Frontal cortex (tissue), 4 donors: Measurements from ENCODE around the gene PRTG. TPM values are rescaled to one million over a fixed set of nuclear protein-coding genes. Genes with fewer than 3 reads are reported as not detected.
"Not testable (repeated sequence)": the region's sequence is repeated elsewhere in the genome, so short reads cannot be mapped to it uniquely, and the experiment has no call there.

ENCODE experiments used
- DNase-seq, 2 donors: peaks; one replicate each; pipeline ENCODE4 v3.0.0; 2012; ENCODE audit warnings: low spot score in 2 of 2
- FAIRE-seq: peaks from 2 replicates; lab custom pipeline; 2012; peaks lifted over from hg19 to GRCh38; lab: Jason Lieb, UNC
- total RNA-seq: library from RNA; depleted of rRNA; stranded (reverse); fragments of >200 nt; gene quantifications from one replicate; pipeline ENCODE4 v1.2.3, GENCODE V29; 2014
- donor health status: control.
- donor health status: control.
- donor health status: control.

Gene PRTG
- total RNA-seq, 1 donor from 2014 or later: 2.4 TPM

- FAIRE-seq (no peak), DNase-seq (no peak)
These were observed 90.6 kb downstream of the PRTG start for GRCh38 chr15:55652359-55652758.

- DNase-seq (no peak), FAIRE-seq (no peak)
These were observed 93.9 kb downstream of the PRTG start for GRCh38 chr15:55649058-55649423.

- FAIRE-seq (no peak), DNase-seq (no peak)
These were observed 104.2 kb downstream of the PRTG start for GRCh38 chr15:55638764-55639163.

GRCh38 chr15:55637086-55637485 is 105.9 kb downstream of the PRTG start:
- FAIRE-seq: no peak
- DNase-seq: no peak

GRCh38 chr15:55633731-55634130 is 109.2 kb downstream of the PRTG start:
- DNase-seq (no peak), FAIRE-seq (no peak)

GRCh38 chr15:55632434-55632833 is 110.5 kb downstream of the PRTG start:
- no peak for DNase-seq
- FAIRE-seq: no peak

GRCh38 chr15:55630858-55631257 is 112.1 kb downstream of the PRTG start:
- FAIRE-seq (no peak), DNase-seq (no peak)

GRCh38 chr15:55628369-55628730 is 114.6 kb downstream of the PRTG start:
- FAIRE-seq (no peak), DNase-seq (no peak)

GRCh38 chr15:55627730-55628368 is 115.1 kb downstream of the PRTG start:
- DNase-seq (no peak), FAIRE-seq (no peak)

GRCh38 chr15:55619783-55620182 is 123.2 kb downstream of the PRTG start:
- no peak for FAIRE-seq
- DNase-seq: no peak

GRCh38 chr15:55618387-55618786 is 124.6 kb downstream of the PRTG start:
- FAIRE-seq: no peak
- no peak for DNase-seq

GRCh38 chr15:55615445-55615844 is 127.5 kb downstream of the PRTG start:
- DNase-seq: no peak
- no peak for FAIRE-seq

- DNase-seq (no peak), FAIRE-seq (no peak)
These were observed 129.2 kb downstream of the PRTG start for GRCh38 chr15:55613727-55614126.

- no peak for FAIRE-seq
These were observed 136.7 kb downstream of the PRTG start for GRCh38 chr15:55606214-55606613.

GRCh38 chr15:55601374-55601773 is 141.6 kb downstream of the PRTG start:
- DNase-seq (no peak), FAIRE-seq (no peak)

More at GRCh38 chr15:55606214-55606613, 136.7 kb downstream of the PRTG start:
- no peak for DNase-seq

- DNase-seq: no peak
- FAIRE-seq: no peak
These were observed 143.5 kb downstream of the PRTG start for GRCh38 chr15:55599439-55599838.

GRCh38 chr15:55593019-55593418 is 149.9 kb downstream of the PRTG start:
- not testable (repeated sequence) for DNase-seq, FAIRE-seq

GRCh38 chr15:55590788-55591187 is 152.2 kb downstream of the PRTG start:
- FAIRE-seq: no peak

GRCh38 chr15:55589287-55589686 is 153.7 kb downstream of the PRTG start:
- FAIRE-seq (no peak), DNase-seq (no peak)

More at GRCh38 chr15:55590788-55591187, 152.2 kb downstream of the PRTG start:
- no peak for DNase-seq

GRCh38 chr15:55588815-55589115 is 154.2 kb downstream of the PRTG start:
- FAIRE-seq (no peak), DNase-seq (peak in 1 of 2 donors; percentile 26)

GRCh38 chr15:55588070-55588814 is 154.7 kb downstream of the PRTG start, which contains the start of gene PYGO1:
Gene PYGO1 (minus strand): TSS chr15:55588345. CDS start chr15:55587883, 462 bp downstream.
- DNase-seq (peak; percentile 69 to 74), FAIRE-seq (no peak)
